Upper lobe of left lung (tissue), 4 donors: Measurements from ENCODE around the gene NWD2.

Experiments
- CTCF ChIP-seq, 6 experiments: fragments of 450-650 bp in 4 of 6; fragments of 200-600 bp in 2 of 6; sonication (generic) in 2 of 6; IDR thresholded peaks; one replicate each; pipeline ENCODE4 v1.5.1; 2016 to 2019; ENCODE audit warnings: antibody characterized with exemption in 6 of 6
- POLR2A ChIP-seq, 4 donors: fragments of 450-650 bp; IDR thresholded peaks; one replicate each; pipeline ENCODE4 v1.5.1; 2016 to 2017; ENCODE audit warnings: antibody characterized with exemption in 4 of 4, mild to moderate bottlenecking in 2 of 4
- POLR2AphosphoS5 ChIP-seq, 2 donors: sonication (generic); formaldehyde crosslinking; IDR thresholded peaks; one replicate each; pipeline ENCODE4 v1.5.1; 2017; ENCODE audit warnings: antibody characterized with exemption in 2 of 2

GRCh38 chr4:37487668-37488067, 243.1 kb downstream of the NWD2 start:
- TF ChIP-seq CTCF (IDR thresholded peaks at IDR 0.05) (no peak), POLR2A (IDR thresholded peaks at IDR 0.05) (no peak), POLR2AphosphoS5 (IDR thresholded peaks at IDR 0.05) (no peak)
